Neural progenitor cell (in vitro differentiated cells): ENCODE measurements around the gene ABCA5. TPM values are rescaled to one million over a fixed set of nuclear protein-coding genes. Genes with fewer than 3 reads are reported as not detected.

Source experiments
- DNase-seq: peaks from one replicate; pipeline ENCODE4 v3.0.0-alpha.2; 2016; ENCODE audit warnings: low spot score
- H2AFZ ChIP-seq: fragments of 200-600 bp; sonication (generic); replicated peaks from 2 replicates; pipeline ENCODE4 v1.6.1; 2016; ENCODE audit warnings: antibody characterized with exemption
- H3F3A ChIP-seq: fragments of 200-600 bp; sonication (generic); 2 replicates; pipeline ENCODE4 v1.6.1; 2016; ENCODE audit warnings: antibody characterized with exemption, low read depth
- H3K27ac ChIP-seq: fragments of 200-600 bp; sonication (generic); 2 replicates; pipeline ENCODE4 v1.5.1; 2016; ENCODE audit warnings: mild to moderate bottlenecking
- H3K27me3 ChIP-seq: fragments of 200-600 bp; sonication (generic); 2 replicates; pipeline ENCODE4 v1.6.1; 2016; ENCODE audit warnings: mild to moderate bottlenecking, moderate library complexity
- H3K36me3 ChIP-seq: fragments of 200-600 bp; sonication (generic); 2 replicates; pipeline ENCODE4 v1.5.1; 2016
- H3K4me1 ChIP-seq: fragments of 200-600 bp; sonication (generic); 2 replicates; pipeline ENCODE4 v1.6.1; 2016; ENCODE audit warnings: mixed run types
- H3K4me2 ChIP-seq: fragments of 200-600 bp; sonication (generic); 2 replicates; pipeline ENCODE4 v1.6.1; 2016
- H3K4me3 ChIP-seq: fragments of 200-600 bp; sonication (generic); 2 replicates; pipeline ENCODE4 v1.5.1; 2016
- H3K79me2 ChIP-seq: fragments of 200-600 bp; sonication (generic); 2 replicates; pipeline ENCODE4 v1.6.1; 2016; ENCODE audit warnings: low read depth
- H3K9ac ChIP-seq: fragments of 200-600 bp; sonication (generic); 2 replicates; pipeline ENCODE4 v1.6.1; 2016
- H3K9me3 ChIP-seq: fragments of 200-600 bp; sonication (generic); 2 replicates; pipeline ENCODE4 v1.5.1; 2016; ENCODE audit warnings: low read depth
- H4K20me1 ChIP-seq: fragments of 200-600 bp; sonication (generic); 2 replicates; pipeline ENCODE4 v1.6.1; 2016; ENCODE audit warnings: low read depth
- H3K27ac Mint-ChIP-seq: 3 replicates; pipeline ENCODE4 v1.8.0; 2021; ENCODE audit warnings: mixed read lengths
- H3K27me3 Mint-ChIP-seq: 2 replicates; pipeline ENCODE4 v1.8.0; 2022; ENCODE audit warnings: low read depth, mild to moderate bottlenecking, inconsistent platforms, moderate library complexity, mixed read lengths; ENCODE audit not compliant: insufficient read depth
- H3K36me3 Mint-ChIP-seq: 3 replicates; pipeline ENCODE4 v1.8.0; 2021; ENCODE audit warnings: mixed read lengths
- H3K4me1 Mint-ChIP-seq: 3 replicates; pipeline ENCODE4 v1.8.0; 2021; ENCODE audit warnings: mixed read lengths
- H3K4me3 Mint-ChIP-seq: 3 replicates; pipeline ENCODE4 v1.8.0; 2021; ENCODE audit warnings: mild to moderate bottlenecking, moderate library complexity, mixed read lengths
- H3K9me3 Mint-ChIP-seq: 3 replicates; pipeline ENCODE4 v1.8.0; 2020; ENCODE audit warnings: mixed read lengths
- EZH2 ChIP-seq: fragments of 200-600 bp; sonication (generic); IDR thresholded peaks from 2 replicates; pipeline ENCODE4 v1.6.1; 2017; ENCODE audit warnings: antibody characterized with exemption, mild to moderate bottlenecking, moderate library complexity
- EZH2phosphoT487 ChIP-seq: fragments of 200-600 bp; sonication (generic); IDR thresholded peaks from 2 replicates; pipeline ENCODE4 v1.6.1; 2017; ENCODE audit warnings: antibody characterized with exemption
- total RNA-seq: library from RNA; depleted of rRNA; stranded (reverse); fragments of >200 nt; gene quantifications from 2 replicates; pipeline ENCODE4 v1.2.3, GENCODE V29; 2015; ENCODE audit warnings: low replicate concordance
- TF ChIP-seq, protein P1 (sequence below): fragments of 200-600 bp; sonication (generic); IDR thresholded peaks from 2 replicates; pipeline ENCODE4 v1.5.1; 2017; ENCODE audit warnings: antibody characterized with exemption, mild to moderate bottlenecking

ABCA5 gene
- total RNA-seq, 1 donor from 2014 or later = 35.1 TPM

DNA sequence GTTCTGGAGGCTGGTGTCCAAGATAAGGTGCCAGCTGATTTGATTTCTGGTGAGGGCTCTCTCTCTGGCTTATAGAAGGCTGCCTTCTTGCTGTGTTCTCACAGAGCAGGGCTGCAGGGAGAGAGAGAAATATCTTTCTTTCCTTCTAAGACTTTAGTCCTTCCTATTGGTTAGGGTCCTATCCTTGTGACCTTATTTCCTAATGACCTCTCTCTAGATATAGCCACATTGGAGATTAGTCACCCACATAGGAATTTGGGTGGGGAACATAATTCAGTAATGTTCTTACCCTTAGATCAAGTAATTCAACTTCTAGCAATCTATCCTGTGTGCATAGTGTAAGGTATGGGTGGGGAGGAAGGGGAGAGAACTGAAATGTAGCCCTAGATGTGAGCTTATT is 18.0 kb upstream of the ABCA5 start:
- H3K9me3 Mint-ChIP-seq = no peaks in the 10 kb centered on the region

DNA sequence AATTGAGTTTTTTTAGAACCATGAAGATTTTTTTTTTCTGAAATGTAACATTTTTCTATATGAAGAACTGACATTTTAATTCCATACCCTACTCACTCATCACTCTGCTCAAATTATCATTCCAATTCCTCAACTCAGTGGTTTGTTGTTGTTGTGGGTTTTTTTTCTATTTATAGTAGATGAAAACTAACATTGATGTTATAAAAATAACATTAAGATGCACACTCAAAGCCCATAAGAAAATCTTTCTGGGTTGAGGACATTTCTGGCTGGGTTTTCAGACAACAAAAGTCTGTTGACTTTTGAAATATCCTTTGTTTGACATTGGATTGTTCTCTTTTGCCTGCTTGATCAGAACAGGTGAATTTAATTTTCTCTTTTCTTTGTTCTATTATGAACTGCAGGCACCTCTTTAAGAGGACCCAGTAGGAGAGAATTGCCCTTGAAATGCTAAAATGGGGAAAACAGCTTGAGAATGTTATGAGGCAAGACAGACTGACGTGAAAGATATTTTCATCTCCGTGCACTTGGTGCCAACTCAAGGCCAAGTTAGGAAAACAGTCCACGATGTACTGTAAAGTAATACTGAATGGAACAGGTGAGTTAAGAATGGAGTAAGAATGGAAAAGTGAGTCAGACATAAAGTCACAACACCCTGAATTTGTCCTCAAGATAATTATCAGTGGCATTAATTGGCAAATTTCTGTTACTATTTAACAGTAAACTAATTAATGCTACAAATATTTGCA is 16.1 kb upstream of the ABCA5 start:
- no peaks in the 10 kb centered on the region for H3F3A ChIP-seq
- TF ChIP-seq, protein P1, sequence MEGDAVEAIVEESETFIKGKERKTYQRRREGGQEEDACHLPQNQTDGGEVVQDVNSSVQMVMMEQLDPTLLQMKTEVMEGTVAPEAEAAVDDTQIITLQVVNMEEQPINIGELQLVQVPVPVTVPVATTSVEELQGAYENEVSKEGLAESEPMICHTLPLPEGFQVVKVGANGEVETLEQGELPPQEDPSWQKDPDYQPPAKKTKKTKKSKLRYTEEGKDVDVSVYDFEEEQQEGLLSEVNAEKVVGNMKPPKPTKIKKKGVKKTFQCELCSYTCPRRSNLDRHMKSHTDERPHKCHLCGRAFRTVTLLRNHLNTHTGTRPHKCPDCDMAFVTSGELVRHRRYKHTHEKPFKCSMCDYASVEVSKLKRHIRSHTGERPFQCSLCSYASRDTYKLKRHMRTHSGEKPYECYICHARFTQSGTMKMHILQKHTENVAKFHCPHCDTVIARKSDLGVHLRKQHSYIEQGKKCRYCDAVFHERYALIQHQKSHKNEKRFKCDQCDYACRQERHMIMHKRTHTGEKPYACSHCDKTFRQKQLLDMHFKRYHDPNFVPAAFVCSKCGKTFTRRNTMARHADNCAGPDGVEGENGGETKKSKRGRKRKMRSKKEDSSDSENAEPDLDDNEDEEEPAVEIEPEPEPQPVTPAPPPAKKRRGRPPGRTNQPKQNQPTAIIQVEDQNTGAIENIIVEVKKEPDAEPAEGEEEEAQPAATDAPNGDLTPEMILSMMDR = no peak
- no peak for TF ChIP-seq EZH2phosphoT487
- TF ChIP-seq EZH2 = no peak
- H3K9me3 ChIP-seq = no peaks in the 10 kb centered on the region
- no peak overlapping the region for H2AFZ ChIP-seq
- H3K27me3 Mint-ChIP-seq = no peaks in the 10 kb centered on the region
- H3K9ac ChIP-seq = no peak overlapping the region
- H3K27me3 ChIP-seq = no peaks in the 10 kb centered on the region
- no peaks in the 10 kb centered on the region for H3K79me2 ChIP-seq
- no peaks in the 10 kb centered on the region for H3K36me3 Mint-ChIP-seq
- H3K4me2 ChIP-seq = no peak overlapping the region
- no peaks in the 10 kb centered on the region for H3K4me1 Mint-ChIP-seq
- no peak overlapping the region for H3K27ac Mint-ChIP-seq
- no peaks in the 10 kb centered on the region for H3K4me1 ChIP-seq
- no peaks in the 10 kb centered on the region for H3K36me3 ChIP-seq
- no peak for DNase-seq
- H3K9me3 Mint-ChIP-seq = no peaks in the 10 kb centered on the region
- H3K27ac ChIP-seq = no peak overlapping the region
- H3K4me3 ChIP-seq = no peak overlapping the region
- no peaks in the 10 kb centered on the region for H4K20me1 ChIP-seq
- no peak overlapping the region for H3K4me3 Mint-ChIP-seq

More for the DNA sequence above, 18.0 kb upstream of the ABCA5 start:
- no peaks in the 10 kb centered on the region for H4K20me1 ChIP-seq
- no peak for DNase-seq
- no peaks in the 10 kb centered on the region for H3F3A ChIP-seq
- H3K27ac ChIP-seq = no peak overlapping the region
- H3K4me2 ChIP-seq = no peak overlapping the region
- Mint-ChIP-seq H3K36me3 (no peaks in the 10 kb centered on the region), H3K4me1 (no peaks in the 10 kb centered on the region), H3K27me3 (no peaks in the 10 kb centered on the region), H3K4me3 (no peak overlapping the region), H3K27ac (no peak overlapping the region)
- no peak overlapping the region for H3K4me3 ChIP-seq
- no peaks in the 10 kb centered on the region for H3K36me3 ChIP-seq
- H2AFZ ChIP-seq = no peak overlapping the region
- no peak overlapping the region for H3K9ac ChIP-seq
- no peaks in the 10 kb centered on the region for H3K9me3 ChIP-seq
- TF ChIP-seq, protein P1 = no peak
- TF ChIP-seq EZH2 = no peak
- no peak for TF ChIP-seq EZH2phosphoT487
- no peaks in the 10 kb centered on the region for H3K4me1 ChIP-seq
- no peaks in the 10 kb centered on the region for H3K27me3 ChIP-seq
- no peaks in the 10 kb centered on the region for H3K79me2 ChIP-seq

DNA sequence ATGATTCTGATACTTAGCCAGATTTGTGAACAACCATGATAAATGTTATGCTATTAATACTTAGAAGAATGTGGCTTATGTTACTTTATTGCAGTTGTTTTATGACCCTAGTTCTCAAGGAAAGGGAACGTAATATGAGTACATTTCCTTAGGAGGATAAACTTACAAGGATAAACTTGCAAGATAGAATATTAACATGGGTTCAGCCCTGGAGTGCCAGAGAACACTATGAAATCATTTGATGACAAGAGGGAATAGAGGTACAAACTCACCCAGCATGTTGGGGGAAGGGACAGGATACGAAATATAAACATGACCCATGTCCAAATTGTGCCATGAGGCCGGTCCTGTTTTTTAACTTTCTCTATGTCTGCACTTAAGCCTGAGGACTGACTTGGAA is 13.0 kb upstream of the ABCA5 start:
- peaks cover 8% of the 10 kb centered on the region for H3K9me3 Mint-ChIP-seq
- no peak overlapping the region for H3K27ac ChIP-seq
- H3K9me3 ChIP-seq = no peaks in the 10 kb centered on the region
- H3K36me3 ChIP-seq = no peaks in the 10 kb centered on the region
- H3K4me2 ChIP-seq = no peak overlapping the region
- no peak overlapping the region for H3K9ac ChIP-seq
- no peaks in the 10 kb centered on the region for H3K27me3 Mint-ChIP-seq
- TF ChIP-seq EZH2phosphoT487 = no peak
- H4K20me1 ChIP-seq = no peaks in the 10 kb centered on the region
- H3K36me3 Mint-ChIP-seq = no peaks in the 10 kb centered on the region
- H3K4me3 ChIP-seq = no peak overlapping the region
- no peak overlapping the region for H2AFZ ChIP-seq
- H3K27ac Mint-ChIP-seq = no peak overlapping the region
- H3K4me3 Mint-ChIP-seq = no peak overlapping the region
- no peaks in the 10 kb centered on the region for H3K27me3 ChIP-seq
- no peaks in the 10 kb centered on the region for H3K4me1 Mint-ChIP-seq
- no peaks in the 10 kb centered on the region for H3F3A ChIP-seq
- no peaks in the 10 kb centered on the region for H3K4me1 ChIP-seq
- no peaks in the 10 kb centered on the region for H3K79me2 ChIP-seq
- no peak for DNase-seq

DNA sequence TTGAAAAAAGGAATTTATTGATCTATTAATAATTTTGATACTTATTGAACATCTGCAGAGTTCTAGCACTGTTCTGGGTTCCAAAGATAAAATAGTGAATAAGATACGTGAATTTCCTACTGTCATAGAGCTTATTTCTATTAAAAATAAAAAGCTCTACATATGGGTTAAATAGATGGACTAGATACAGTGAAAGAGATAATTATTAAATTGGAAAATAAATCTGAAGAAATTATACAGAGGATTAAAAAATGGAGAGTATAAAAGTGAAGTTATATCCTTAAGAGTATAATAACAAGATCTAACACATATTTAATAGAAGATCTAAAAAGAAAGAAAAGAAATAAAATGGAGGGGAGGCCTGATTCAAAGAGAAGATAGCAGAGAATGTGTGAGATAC is 10.1 kb upstream of the ABCA5 start:
- Mint-ChIP-seq H3K36me3 (no peaks in the 10 kb centered on the region), H3K9me3 (peaks cover 8% of the 10 kb centered on the region), H3K4me3 (no peak overlapping the region), H3K4me1 (no peaks in the 10 kb centered on the region), H3K27me3 (no peaks in the 10 kb centered on the region), H3K27ac (no peak overlapping the region)
- Histone ChIP-seq H4K20me1 (no peaks in the 10 kb centered on the region), H3K9ac (no peak overlapping the region), H3K79me2 (no peaks in the 10 kb centered on the region), H2AFZ (no peak overlapping the region), H3K4me2 (no peak overlapping the region), H3K4me1 (no peaks in the 10 kb centered on the region), H3K36me3 (no peaks in the 10 kb centered on the region), H3F3A (no peaks in the 10 kb centered on the region), H3K9me3 (no peaks in the 10 kb centered on the region), H3K27me3 (no peaks in the 10 kb centered on the region), H3K4me3 (no peak overlapping the region), H3K27ac (no peak overlapping the region)
- DNase-seq = no peak
- TF ChIP-seq, protein P1 = no peak
- TF ChIP-seq EZH2 (no peak), EZH2phosphoT487 (no peak)
